ENCODE data around the gene NMNAT3. TPM values are rescaled to one million over a fixed set of nuclear protein-coding genes. Genes with fewer than 3 reads are reported as not detected.

Gene NMNAT3
- total RNA-seq, 2 experiments from 2014 or later: 1.5 to 1.9 TPM

GRCh38 chr3:139588450-139588849, 89.3 kb downstream of the NMNAT3 start:
- Mint-ChIP-seq H3K4me1 (ENCODE audit: low read depth) (no peaks in the 10 kb centered on the region), H3K4me3 (no peak overlapping the region), H3K36me3 (ENCODE audit: low read depth) (peaks cover 9% of the 10 kb centered on the region), H3K27me3 (no peaks in the 10 kb centered on the region), H3K9me3 (peaks cover 5% of the 10 kb centered on the region), H3K27ac (no peak overlapping the region)
- H3K4me1 ChIP-seq (ENCODE audit: insufficient read depth, low read length): no peaks in the 10 kb centered on the region
- H3K27ac ChIP-seq (ENCODE audit: low read depth in 1 of 2, low read length in 2 of 2): no peak overlapping the region
- H3K27me3 ChIP-seq (ENCODE audit: control insufficient read depth in 1 of 2, insufficient read depth in 2 of 2, low read length in 2 of 2): no peaks in the 10 kb centered on the region
- intact Hi-C loops (cut with DNase I, micrococcal nuclease): no loop called here
- CTCF ChIA-PET: no interaction called here
- POLR2A ChIA-PET: no interaction called here
- DNase-seq: no peak
- ATAC-seq (ENCODE audit: poor library complexity): no peak
- H3K9me3 ChIP-seq (ENCODE audit: control insufficient read depth in 1 of 2, insufficient read depth in 1 of 2, low read length in 2 of 2): no peaks in the 10 kb centered on the region
- H3K4me3 ChIP-seq (ENCODE audit: low read length): no peak overlapping the region
- TF ChIP-seq, protein P1, sequence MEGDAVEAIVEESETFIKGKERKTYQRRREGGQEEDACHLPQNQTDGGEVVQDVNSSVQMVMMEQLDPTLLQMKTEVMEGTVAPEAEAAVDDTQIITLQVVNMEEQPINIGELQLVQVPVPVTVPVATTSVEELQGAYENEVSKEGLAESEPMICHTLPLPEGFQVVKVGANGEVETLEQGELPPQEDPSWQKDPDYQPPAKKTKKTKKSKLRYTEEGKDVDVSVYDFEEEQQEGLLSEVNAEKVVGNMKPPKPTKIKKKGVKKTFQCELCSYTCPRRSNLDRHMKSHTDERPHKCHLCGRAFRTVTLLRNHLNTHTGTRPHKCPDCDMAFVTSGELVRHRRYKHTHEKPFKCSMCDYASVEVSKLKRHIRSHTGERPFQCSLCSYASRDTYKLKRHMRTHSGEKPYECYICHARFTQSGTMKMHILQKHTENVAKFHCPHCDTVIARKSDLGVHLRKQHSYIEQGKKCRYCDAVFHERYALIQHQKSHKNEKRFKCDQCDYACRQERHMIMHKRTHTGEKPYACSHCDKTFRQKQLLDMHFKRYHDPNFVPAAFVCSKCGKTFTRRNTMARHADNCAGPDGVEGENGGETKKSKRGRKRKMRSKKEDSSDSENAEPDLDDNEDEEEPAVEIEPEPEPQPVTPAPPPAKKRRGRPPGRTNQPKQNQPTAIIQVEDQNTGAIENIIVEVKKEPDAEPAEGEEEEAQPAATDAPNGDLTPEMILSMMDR (IDR thresholded peaks at IDR 0.05): no peak
- H3K36me3 ChIP-seq (ENCODE audit: insufficient read depth, low read length): no peaks in the 10 kb centered on the region

DNA sequence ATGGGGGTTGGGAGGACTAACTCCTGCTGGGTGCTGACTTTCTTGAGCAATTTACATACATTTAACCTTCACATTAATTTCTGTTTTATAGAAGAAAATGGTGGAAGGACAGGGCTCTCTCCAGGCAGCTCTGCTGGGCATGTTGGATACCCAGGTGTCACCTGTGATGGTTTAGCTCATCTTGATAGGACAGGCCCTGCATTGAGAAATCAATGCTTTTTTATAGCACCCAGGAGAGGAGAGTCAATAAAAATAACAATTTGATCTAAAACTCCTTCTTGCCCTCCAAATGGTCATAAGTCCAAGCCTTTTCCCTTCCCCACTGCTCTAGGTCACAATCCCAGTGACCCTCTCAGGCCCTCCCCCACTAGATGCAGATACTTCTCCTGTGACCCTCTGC, 90.0 kb downstream of the NMNAT3 start:
- DNase-seq: no peak
- no peak overlapping the region for H3K4me3 ChIP-seq (ENCODE audit: low read length)
- no peaks in the 10 kb centered on the region for H3K4me1 ChIP-seq (ENCODE audit: insufficient read depth, low read length)
- H3K36me3 ChIP-seq (ENCODE audit: insufficient read depth, low read length): no peaks in the 10 kb centered on the region
- intact Hi-C loops (cut with DNase I, micrococcal nuclease): no loop called here
- Mint-ChIP-seq H3K36me3 (ENCODE audit: low read depth) (peaks cover 9% of the 10 kb centered on the region), H3K4me3 (no peak overlapping the region), H3K27ac (no peak overlapping the region), H3K27me3 (no peaks in the 10 kb centered on the region), H3K9me3 (peaks cover 5% of the 10 kb centered on the region), H3K4me1 (ENCODE audit: low read depth) (no peaks in the 10 kb centered on the region)
- no peak for ATAC-seq (ENCODE audit: poor library complexity)
- TF ChIP-seq, protein P1 (IDR thresholded peaks at IDR 0.05): no peak
- no peaks in the 10 kb centered on the region for H3K9me3 ChIP-seq (ENCODE audit: control insufficient read depth in 1 of 2, insufficient read depth in 1 of 2, low read length in 2 of 2)
- H3K27ac ChIP-seq (ENCODE audit: low read depth in 1 of 2, low read length in 2 of 2): no peak overlapping the region
- ChIA-PET CTCF (no interaction called here), POLR2A (no interaction called here)
- no peaks in the 10 kb centered on the region for H3K27me3 ChIP-seq (ENCODE audit: control insufficient read depth in 1 of 2, insufficient read depth in 2 of 2, low read length in 2 of 2)

- H3K36me3 ChIP-seq (ENCODE audit: insufficient read depth, low read length): no peaks in the 10 kb centered on the region
- H3K4me1 Mint-ChIP-seq (ENCODE audit: low read depth): no peaks in the 10 kb centered on the region
- no peak for DNase-seq
- ATAC-seq (ENCODE audit: poor library complexity): no peak
- no peak overlapping the region for H3K4me3 ChIP-seq (ENCODE audit: low read length)
- CTCF ChIA-PET: no interaction called here
- H3K9me3 ChIP-seq (ENCODE audit: control insufficient read depth in 1 of 2, insufficient read depth in 1 of 2, low read length in 2 of 2): no peaks in the 10 kb centered on the region
- peaks cover 9% of the 10 kb centered on the region for H3K36me3 Mint-ChIP-seq (ENCODE audit: low read depth)
- intact Hi-C loops (cut with DNase I, micrococcal nuclease): no loop called here
- H3K27me3 ChIP-seq (ENCODE audit: control insufficient read depth in 1 of 2, insufficient read depth in 2 of 2, low read length in 2 of 2): no peaks in the 10 kb centered on the region
- peaks cover 3% of the 10 kb centered on the region for H3K9me3 Mint-ChIP-seq
- no peak overlapping the region for H3K4me3 Mint-ChIP-seq
- TF ChIP-seq, protein P1 (IDR thresholded peaks at IDR 0.05): no peak
- no peaks in the 10 kb centered on the region for H3K27me3 Mint-ChIP-seq
- no peaks in the 10 kb centered on the region for H3K4me1 ChIP-seq (ENCODE audit: insufficient read depth, low read length)
- H3K27ac Mint-ChIP-seq: no peak overlapping the region
- POLR2A ChIA-PET: no interaction called here
- H3K27ac ChIP-seq (ENCODE audit: low read depth in 1 of 2, low read length in 2 of 2): no peak overlapping the region
These were observed 91.3 kb downstream of the NMNAT3 start for GRCh38 chr3:139586420-139587017.

Measured in CD4-positive, alpha-beta T cell (primary cell).